ENCODE results near the gene CXCL1.
"Not testable (repeated sequence)": the region's sequence is repeated elsewhere in the genome, so short reads cannot be mapped to it uniquely, and the experiment has no call there.

The CXCL1 gene

DNA sequence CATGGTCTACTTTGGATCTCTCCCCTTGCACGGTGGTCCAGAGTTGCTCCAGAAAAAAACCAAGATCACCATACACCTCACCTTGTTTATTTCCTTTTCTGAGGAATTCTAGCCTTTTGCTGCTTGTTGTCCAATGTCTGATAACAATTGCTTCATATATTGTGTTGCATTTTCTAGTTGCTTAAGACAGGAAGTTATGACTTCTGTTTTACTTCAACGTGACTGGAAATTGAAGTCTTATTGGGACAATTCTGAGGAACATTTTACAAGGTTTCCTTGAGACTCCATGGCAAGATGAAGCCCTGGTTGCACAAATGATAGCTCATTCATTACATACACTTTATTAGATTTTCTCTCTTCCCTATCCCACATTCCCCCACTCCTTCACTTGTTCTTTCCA is 5.2 kb downstream of the CXCL1 start:
- DNase-seq (ENCODE audit: low spot score), result no peak

- no peak for DNase-seq (ENCODE audit: low spot score)
These were observed 6.2 kb downstream of the CXCL1 start for GRCh38 chr4:73875401-73875800.

- no peak for DNase-seq (ENCODE audit: low spot score)
These were observed 14.1 kb downstream of the CXCL1 start for GRCh38 chr4:73883306-73883705.

- DNase-seq (ENCODE audit: low spot score), result no peak
These were observed 16.5 kb downstream of the CXCL1 start for GRCh38 chr4:73885574-73886267.

DNA sequence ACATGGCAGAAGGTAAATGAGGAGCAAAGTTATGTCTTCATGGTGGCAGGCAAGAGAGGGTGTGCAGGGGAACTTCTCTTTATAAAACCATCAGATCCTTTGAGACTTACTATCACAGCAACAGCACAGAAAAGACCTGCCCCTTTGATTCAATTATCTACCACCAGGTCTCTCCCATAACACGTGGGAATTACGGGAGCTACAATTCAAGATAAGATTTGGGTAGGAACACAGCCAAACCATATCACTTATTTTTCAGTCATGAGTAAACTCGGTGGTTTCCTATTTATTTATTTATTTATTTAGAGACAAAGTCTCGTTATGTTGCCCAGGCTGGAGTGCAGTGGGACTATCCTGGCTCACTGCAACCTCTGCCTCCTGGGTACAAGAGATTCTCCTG is 22.1 kb downstream of the CXCL1 start:
- no peak for DNase-seq (ENCODE audit: low spot score)

DNA sequence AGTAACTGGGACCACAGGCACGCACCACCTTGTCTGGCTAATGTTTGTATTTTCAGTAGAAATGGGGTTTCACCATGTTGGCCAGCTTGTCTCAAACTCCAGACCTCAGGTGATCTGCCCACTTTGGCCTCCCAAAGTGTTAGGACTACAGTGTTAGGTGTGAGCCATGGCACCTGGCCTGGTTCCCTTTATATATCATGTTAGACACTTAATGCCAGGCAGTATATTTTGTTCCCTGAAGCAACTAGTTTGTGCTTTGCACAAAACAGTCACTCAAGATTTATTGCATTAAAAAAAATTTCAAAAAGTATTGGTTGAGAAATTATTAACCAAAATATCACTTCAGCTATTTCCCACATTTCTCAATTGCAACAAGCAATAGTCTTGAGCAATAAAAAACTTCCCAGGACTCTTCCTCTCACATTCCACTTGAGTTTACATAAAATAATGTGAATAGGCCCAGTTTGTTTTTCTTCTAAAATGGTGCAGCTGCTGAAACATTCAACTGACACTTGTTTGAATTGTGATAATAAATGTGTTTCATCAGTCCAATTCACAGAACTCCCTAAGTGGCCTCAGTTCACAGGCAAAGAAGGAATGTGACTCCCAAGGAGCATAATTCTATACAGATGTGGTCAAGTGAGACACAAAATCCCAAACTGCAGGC is 22.7 kb downstream of the CXCL1 start:
- no peak for DNase-seq (ENCODE audit: low spot score)

DNA sequence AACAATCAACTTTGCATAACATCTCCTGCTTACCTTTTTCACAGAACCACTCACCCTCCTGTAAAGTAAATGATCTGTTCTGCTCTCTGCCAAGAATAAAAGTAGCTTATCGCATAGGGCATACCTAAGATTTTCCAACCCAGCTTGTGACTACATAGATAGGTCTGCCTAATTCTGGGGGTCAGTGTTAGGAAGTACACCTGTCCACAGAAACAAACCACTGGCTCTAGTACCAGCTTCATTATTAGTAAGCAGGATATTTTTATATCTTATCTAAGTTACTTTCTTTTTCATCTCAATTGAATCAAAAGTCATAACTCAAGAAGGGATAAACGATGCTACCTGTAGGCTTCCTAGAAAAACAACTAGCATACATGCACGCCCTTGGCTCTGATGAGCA is 23.8 kb downstream of the CXCL1 start:
- DNase-seq (ENCODE audit: low spot score), result no peak

DNA sequence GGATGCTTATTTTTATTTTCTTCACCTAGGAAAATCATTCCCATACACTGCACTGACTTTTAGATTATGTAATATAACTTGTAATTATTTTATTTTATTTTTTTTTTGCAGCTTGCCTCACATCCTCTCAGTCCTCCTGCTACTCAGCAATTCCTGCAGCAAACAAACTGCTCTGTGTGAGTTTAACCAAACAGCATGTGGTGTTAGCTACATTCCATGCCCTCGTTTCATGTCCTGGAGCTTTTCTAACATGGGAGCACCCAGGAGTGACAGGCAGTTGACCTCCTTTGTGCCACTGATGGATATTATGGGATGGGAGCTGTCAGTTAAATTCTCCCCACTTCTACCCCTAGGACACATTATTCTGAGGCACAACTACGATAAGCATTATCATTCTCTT is 24.8 kb downstream of the CXCL1 start:
- no peak for DNase-seq (ENCODE audit: low spot score)

DNA sequence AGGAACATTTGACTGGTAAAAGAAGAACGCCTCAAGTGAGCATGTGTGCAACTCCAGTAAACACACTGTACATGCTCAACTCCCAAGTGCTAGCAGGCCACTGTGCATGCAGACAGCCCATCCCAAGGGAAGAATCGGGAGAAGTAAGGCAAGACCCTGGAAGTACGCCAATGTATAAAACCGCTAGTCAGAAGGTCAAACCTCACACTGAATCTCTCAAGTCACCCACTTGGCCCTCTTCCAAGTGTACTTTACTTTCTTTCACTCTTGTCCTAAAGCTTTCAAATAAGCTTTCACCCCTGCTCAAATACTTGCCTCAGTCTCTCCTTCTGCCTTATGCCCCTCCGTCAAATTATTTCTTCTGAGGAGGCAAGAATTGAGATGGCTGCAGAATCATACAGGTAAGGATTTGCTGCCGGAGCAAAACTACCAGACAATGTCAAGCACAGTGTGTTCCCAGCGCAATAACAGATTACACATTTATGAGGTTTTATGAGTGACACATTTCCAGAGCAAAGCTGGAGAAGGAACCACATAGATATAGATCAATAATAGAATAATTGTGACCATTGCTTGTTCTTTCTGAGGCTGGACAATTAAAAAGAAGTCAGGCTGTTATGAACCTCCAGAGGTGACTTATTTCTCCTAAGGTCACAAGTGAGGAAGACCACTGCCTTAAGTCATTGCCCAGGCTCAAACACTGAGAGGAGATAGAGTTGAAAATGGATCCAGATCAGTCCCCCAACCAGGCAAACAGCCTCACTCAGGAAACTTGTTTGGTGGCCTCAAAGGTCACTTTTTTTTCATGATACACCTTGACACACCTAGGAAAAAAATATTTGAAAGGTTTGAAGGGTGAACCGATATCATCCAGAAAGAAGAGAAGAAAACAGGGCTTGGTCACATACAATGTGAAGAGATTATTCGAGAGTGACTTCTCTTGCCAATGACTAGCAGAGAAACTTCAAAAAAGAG is 26.3 kb downstream of the CXCL1 start:
- no peak for DNase-seq (ENCODE audit: low spot score)

- DNase-seq (ENCODE audit: low spot score), result no peak
These were observed 27.2 kb downstream of the CXCL1 start for GRCh38 chr4:73896416-73896815.

DNA sequence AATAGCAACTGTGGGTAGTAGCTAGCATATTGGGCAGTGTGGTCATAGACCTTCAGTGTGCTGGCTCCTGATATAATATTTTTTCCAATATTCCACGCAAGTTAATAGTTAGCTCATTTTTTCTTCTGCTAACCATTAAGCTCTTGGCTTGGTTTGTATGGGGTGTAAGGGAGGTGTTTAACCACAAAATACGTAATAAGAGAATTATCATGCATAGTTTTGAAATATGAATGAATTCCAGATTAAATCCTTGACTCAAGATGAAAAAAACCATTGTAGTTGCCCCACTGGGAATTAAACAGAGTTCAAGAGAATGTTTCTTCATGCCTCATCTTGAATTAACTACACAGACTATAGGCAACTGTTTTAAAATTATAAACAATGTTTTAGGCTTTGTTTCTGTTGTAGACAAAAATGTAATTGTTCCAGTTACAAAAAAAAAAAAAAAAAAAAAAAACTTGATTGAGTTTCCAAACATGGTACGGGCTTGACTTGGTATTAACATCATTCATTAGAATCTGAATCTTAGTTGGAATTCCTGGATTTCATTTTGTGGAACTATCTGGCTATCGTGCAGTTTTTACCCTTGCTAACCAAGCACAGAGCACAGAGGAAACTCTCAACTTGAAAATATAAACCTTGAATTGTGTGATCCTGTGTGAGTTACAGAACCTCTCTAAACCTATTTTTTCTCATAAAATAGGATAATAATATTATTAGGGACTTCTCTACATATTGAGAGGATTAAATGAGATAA is 28.4 kb downstream of the CXCL1 start:
- no peak for DNase-seq (ENCODE audit: low spot score)

- not testable (repeated sequence) for DNase-seq (ENCODE audit: low spot score)
These were observed 30.1 kb downstream of the CXCL1 start for GRCh38 chr4:73899338-73899737.

DNA sequence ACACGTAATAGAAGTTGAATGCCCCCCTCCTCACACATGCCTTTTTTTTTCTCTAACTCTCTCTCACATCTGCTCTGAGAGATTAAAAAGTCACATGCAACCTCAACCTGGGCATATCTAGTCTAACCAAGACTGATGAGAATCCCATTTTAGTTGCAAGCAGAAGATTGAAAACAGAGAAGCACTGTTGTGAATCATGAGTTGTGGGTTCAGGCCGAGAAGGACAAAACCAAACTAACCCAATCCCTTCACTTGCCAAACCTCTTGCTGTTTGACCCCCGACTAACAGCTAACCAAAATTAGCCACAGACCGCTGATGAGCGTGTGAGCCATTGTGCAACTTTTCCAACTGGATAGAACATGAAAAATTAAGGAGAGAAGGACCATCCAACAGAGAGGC is 31.8 kb downstream of the CXCL1 start:
- no peak for DNase-seq (ENCODE audit: low spot score)

DNA sequence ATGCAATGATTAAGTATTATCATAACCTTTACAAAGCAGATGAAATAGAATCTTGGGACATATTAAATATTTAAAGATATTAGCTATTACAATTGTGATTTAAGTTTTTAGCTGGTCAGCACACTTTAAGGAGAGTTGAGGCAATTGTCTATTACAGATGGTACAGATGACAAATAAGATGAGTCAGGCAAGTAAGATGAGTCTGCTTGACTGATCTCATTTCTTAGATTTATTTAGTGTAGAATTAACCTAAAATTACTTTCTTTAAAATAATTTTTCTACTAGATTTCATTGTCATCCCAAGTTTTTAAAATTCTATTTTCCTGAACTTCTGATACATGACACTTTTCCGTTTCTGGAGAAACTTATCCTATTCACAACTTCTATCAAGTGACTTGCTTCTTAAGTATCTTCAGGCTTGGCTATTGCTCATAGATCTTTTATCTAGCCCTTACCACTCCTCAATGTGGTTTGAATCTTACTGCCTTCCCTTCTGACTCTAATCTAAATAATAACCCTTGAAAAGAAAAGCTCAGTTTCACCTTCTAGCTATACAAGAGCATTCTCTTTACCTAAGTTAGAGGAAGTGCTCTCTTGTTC is 32.9 kb downstream of the CXCL1 start:
- DNase-seq (ENCODE audit: low spot score), result no peak

GRCh38 chr4:73902817-73903547 is 33.8 kb downstream of the CXCL1 start:
- no peak for DNase-seq (ENCODE audit: low spot score)

- no peak for DNase-seq (ENCODE audit: low spot score)
These were observed 35.3 kb downstream of the CXCL1 start for GRCh38 chr4:73904491-73904890.

GRCh38 chr4:73908965-73909364 is 39.8 kb downstream of the CXCL1 start:
- no peak for DNase-seq (ENCODE audit: low spot score)

DNA sequence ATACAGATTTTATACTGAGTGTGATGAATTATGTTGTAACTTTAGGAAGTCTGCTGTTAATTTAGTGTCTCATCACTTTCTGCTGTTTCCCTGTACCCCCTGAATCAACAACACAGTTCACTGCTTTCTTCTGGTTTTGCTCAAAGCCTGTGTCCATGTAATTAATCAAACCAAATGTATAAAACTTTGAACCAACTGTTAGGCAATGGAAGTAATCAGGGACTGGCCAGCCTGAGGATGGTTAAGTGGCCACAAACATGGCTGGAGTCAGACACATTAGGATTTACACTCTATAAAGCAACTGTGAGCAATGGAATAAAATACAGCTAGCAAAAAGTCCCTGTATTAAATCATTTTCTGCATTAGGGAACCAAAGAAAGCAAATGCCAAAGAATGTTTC is 42.6 kb downstream of the CXCL1 start:
- no peak for DNase-seq (ENCODE audit: low spot score)

DNA sequence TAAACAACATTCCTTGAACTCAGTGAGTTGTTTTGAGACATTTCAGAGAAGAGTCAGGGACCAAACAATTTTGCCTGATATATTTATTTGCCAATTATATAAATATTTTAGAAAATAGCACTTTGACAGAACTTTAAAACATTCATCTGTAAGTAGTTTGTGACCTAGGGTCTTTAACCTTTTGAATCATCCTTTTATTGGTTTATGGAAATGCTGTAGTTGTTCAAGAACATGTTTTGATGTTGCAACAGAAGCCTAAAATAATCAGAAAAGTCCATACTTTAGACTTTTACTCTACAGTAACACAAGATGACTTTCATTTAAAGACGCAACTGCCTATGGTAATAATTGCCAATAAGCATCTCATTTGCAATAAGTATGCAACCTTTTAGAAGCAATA is 43.0 kb downstream of the CXCL1 start:
- DNase-seq (ENCODE audit: low spot score), result no peak

- DNase-seq (ENCODE audit: low spot score), result no peak
These were observed 44.9 kb downstream of the CXCL1 start for GRCh38 chr4:73914071-73914470.
